Liver (tissue), 9 donors: ENCODE results near the gene OR4C16. TPM values are rescaled to one million over a fixed set of nuclear protein-coding genes. Genes with fewer than 3 reads are reported as not detected.

Source experiments
- DNase-seq: peaks from one replicate; pipeline ENCODE4 v3.0.0-alpha.2; 2017; ENCODE audit warnings: low spot score
- H3K27ac ChIP-seq, 2 donors: one replicate each; pipeline ENCODE4 v1.7.0; 2013; ENCODE audit warnings: inconsistent platforms in 2 of 2, low read length in 2 of 2, control low read depth in 1 of 2, low read depth in 1 of 2, mild to moderate bottlenecking in 1 of 2
- H3K27me3 ChIP-seq, 4 donors: one replicate each; pipeline versions ENCODE4 v1.6.1 to v1.7.0; 2013; ENCODE audit warnings: low read length in 3 of 4, inconsistent platforms in 1 of 4, mild to moderate bottlenecking in 1 of 4, moderate library complexity in 1 of 4; ENCODE audit not compliant: control insufficient read depth in 4 of 4, insufficient read depth in 4 of 4
- H3K36me3 ChIP-seq, 4 donors: one replicate each; pipeline versions ENCODE4 v1.6.1 to v1.7.0; 2013; ENCODE audit warnings: low read length in 3 of 4, mild to moderate bottlenecking in 3 of 4, low read depth in 1 of 4, moderate library complexity in 1 of 4; ENCODE audit not compliant: control insufficient read depth in 4 of 4, insufficient read depth in 3 of 4
- H3K4me1 ChIP-seq, 4 donors: one replicate each; pipeline versions ENCODE4 v1.6.1 to v1.7.0; 2013; ENCODE audit warnings: low read length in 3 of 4, mild to moderate bottlenecking in 3 of 4, moderate library complexity in 1 of 4; ENCODE audit not compliant: control insufficient read depth in 4 of 4, insufficient read depth in 4 of 4
- H3K4me3 ChIP-seq, 3 donors: one replicate each; pipeline versions ENCODE4 v1.6.1 to v1.7.0; 2013; ENCODE audit warnings: low read length in 3 of 3, control low read depth in 1 of 3, low read depth in 1 of 3, mild to moderate bottlenecking in 1 of 3
- H3K9ac ChIP-seq, 2 donors: one replicate each; pipeline ENCODE4 v1.7.0; 2013; ENCODE audit warnings: low read length in 2 of 2, mild to moderate bottlenecking in 2 of 2, moderate library complexity in 2 of 2, control low read depth in 1 of 2, low read depth in 1 of 2
- H3K9me3 ChIP-seq, 4 donors: one replicate each; pipeline versions ENCODE4 v1.6.1 to v1.7.0; 2013; ENCODE audit warnings: low read length in 3 of 4; ENCODE audit not compliant: control insufficient read depth in 4 of 4
- EGR1 ChIP-seq, 2 donors: IDR thresholded peaks; 2 replicates each; pipeline ENCODE4 v1.6.1; 2016 to 2018; ENCODE audit warnings: antibody characterized with exemption in 2 of 2, low read depth in 2 of 2
- FOXA1 ChIP-seq: IDR thresholded peaks from 2 replicates; pipeline ENCODE4 v1.6.1; 2016; ENCODE audit warnings: antibody characterized with exemption
- FOXA2 ChIP-seq: IDR thresholded peaks from 2 replicates; pipeline ENCODE4 v1.6.1; 2016; ENCODE audit warnings: antibody characterized with exemption
- GABPA ChIP-seq, 2 donors: IDR thresholded peaks in 1 of 2; conservative IDR thresholded peaks in 1 of 2; 2 replicates each; pipeline ENCODE4 v1.6.1; 2016; ENCODE audit warnings: antibody characterized with exemption in 2 of 2, mild to moderate bottlenecking in 1 of 2, moderate library complexity in 1 of 2
- HNF4A ChIP-seq, 2 donors: conservative IDR thresholded peaks; 2 replicates each; pipeline ENCODE4 v1.6.1; 2016; ENCODE audit warnings: antibody characterized with exemption in 2 of 2, mild to moderate bottlenecking in 2 of 2
- HNF4G ChIP-seq: IDR thresholded peaks from 2 replicates; pipeline ENCODE4 v1.6.1; 2016; ENCODE audit warnings: antibody characterized with exemption
- JUND ChIP-seq, 2 donors: IDR thresholded peaks; 2 replicates each; pipeline ENCODE4 v1.6.1; 2016; ENCODE audit warnings: antibody characterized with exemption in 2 of 2
- NR2F2 ChIP-seq: IDR thresholded peaks from 2 replicates; pipeline ENCODE4 v1.6.1; 2016; ENCODE audit warnings: antibody characterized with exemption
- RXRA ChIP-seq, 2 donors: IDR thresholded peaks; 2 replicates each; pipeline ENCODE4 v1.6.1; 2017 to 2018; ENCODE audit warnings: antibody characterized with exemption in 2 of 2, mild to moderate bottlenecking in 1 of 2
- SP1 ChIP-seq: IDR thresholded peaks from 2 replicates; pipeline ENCODE4 v1.6.1; 2018; ENCODE audit warnings: antibody characterized with exemption, mild to moderate bottlenecking
- TAF1 ChIP-seq: conservative IDR thresholded peaks from 2 replicates; pipeline ENCODE4 v1.6.1; 2016; ENCODE audit warnings: antibody characterized with exemption, mild to moderate bottlenecking
- YY1 ChIP-seq: IDR thresholded peaks from 2 replicates; pipeline ENCODE4 v1.6.1; 2016; ENCODE audit warnings: antibody characterized with exemption, mild to moderate bottlenecking
- WGBS: extraction: QIAGEN DNeasy Blood & Tissue Kit; methylation state at CpG from one replicate; pipeline ENCODE4 v1.1.7; 2013; 5-methylcytosine and 5-hydroxymethylcytosine counted together
- polyA plus RNA-seq, 2 donors: library from polyadenylated mRNA; stranded (reverse) in 1 of 2; unstranded in 1 of 2; fragments of 200-250 nt in 1 of 2; fragments of >200 nt in 1 of 2; fragmentation: Nextera tagmentation in 1 of 2; extraction: Ambion mirVana in 1 of 2; gene quantifications; one replicate each; pipeline versions ENCODE4 v1.2.1 to v1.2.3, GENCODE V29; 2013 to 2015
- total RNA-seq, 2 donors: library from RNA; depleted of rRNA; stranded (reverse); fragments of >200 nt; gene quantifications; one replicate each; pipeline ENCODE4 v1.2.3, GENCODE V29; 2014
- TF ChIP-seq, protein P1 (sequence below): fragments of 150-350 bp; IDR thresholded peaks from 2 replicates; pipeline ENCODE4 v1.5.1; 2017; ENCODE audit warnings: improper control_type of control experiment, low read depth, low read length; ENCODE audit not compliant: missing input control
- TF ChIP-seq, protein P2 (sequence below): IDR thresholded peaks from 2 replicates; pipeline ENCODE4 v1.6.1; 2016; ENCODE audit warnings: antibody characterized with exemption
- TF ChIP-seq, protein P3 (sequence below): IDR thresholded peaks from 2 replicates; pipeline ENCODE4 v1.6.1; 2016; ENCODE audit warnings: antibody characterized with exemption
- TF ChIP-seq, protein P4 (sequence below): IDR thresholded peaks from 2 replicates; pipeline ENCODE4 v1.6.1; 2016; ENCODE audit warnings: antibody characterized with exemption, mild to moderate bottlenecking
- donor health status: healthy.
- donor health status: healthy.
- donor health status: healthy.
- donor health status: healthy.
- donor health status: healthy.

The OR4C16 gene
- total RNA-seq (not detected), polyA plus RNA-seq (not detected)

- no peaks in the 10 kb centered on the region for H3K4me1 ChIP-seq
- H3K4me3 ChIP-seq: no peak within 1 kb of the TSS
- WGBS: 57% methylated on average over 3 of the region's 3 CpGs
- no peak within 1 kb of the TSS for H3K9ac ChIP-seq
- H3K36me3 ChIP-seq: no peaks in the 10 kb centered on the region
- H3K27ac ChIP-seq: no peak within 1 kb of the TSS
- peaks cover 0 to 5% (median 0%) of the 10 kb centered on the region in 4 donors for H3K9me3 ChIP-seq
- no peaks in the 10 kb centered on the region for H3K27me3 ChIP-seq
- no peak for TF ChIP-seq JUND (IDR thresholded peaks at IDR 0.05)
- TF ChIP-seq HNF4A (conservative IDR thresholded peaks at IDR 0.05): no peak
- TF ChIP-seq TAF1: no peak
- no peak for TF ChIP-seq HNF4G
- TF ChIP-seq, protein P1, sequence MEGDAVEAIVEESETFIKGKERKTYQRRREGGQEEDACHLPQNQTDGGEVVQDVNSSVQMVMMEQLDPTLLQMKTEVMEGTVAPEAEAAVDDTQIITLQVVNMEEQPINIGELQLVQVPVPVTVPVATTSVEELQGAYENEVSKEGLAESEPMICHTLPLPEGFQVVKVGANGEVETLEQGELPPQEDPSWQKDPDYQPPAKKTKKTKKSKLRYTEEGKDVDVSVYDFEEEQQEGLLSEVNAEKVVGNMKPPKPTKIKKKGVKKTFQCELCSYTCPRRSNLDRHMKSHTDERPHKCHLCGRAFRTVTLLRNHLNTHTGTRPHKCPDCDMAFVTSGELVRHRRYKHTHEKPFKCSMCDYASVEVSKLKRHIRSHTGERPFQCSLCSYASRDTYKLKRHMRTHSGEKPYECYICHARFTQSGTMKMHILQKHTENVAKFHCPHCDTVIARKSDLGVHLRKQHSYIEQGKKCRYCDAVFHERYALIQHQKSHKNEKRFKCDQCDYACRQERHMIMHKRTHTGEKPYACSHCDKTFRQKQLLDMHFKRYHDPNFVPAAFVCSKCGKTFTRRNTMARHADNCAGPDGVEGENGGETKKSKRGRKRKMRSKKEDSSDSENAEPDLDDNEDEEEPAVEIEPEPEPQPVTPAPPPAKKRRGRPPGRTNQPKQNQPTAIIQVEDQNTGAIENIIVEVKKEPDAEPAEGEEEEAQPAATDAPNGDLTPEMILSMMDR: no peak
- no peak for TF ChIP-seq GABPA (IDR thresholded peaks at IDR 0.05 in 1 of 2, conservative IDR thresholded peaks at IDR 0.05 in 1 of 2)
- TF ChIP-seq, protein P2, sequence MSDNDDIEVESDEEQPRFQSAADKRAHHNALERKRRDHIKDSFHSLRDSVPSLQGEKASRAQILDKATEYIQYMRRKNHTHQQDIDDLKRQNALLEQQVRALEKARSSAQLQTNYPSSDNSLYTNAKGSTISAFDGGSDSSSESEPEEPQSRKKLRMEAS: no peak
- no peak for TF ChIP-seq YY1
- TF ChIP-seq, protein P3, sequence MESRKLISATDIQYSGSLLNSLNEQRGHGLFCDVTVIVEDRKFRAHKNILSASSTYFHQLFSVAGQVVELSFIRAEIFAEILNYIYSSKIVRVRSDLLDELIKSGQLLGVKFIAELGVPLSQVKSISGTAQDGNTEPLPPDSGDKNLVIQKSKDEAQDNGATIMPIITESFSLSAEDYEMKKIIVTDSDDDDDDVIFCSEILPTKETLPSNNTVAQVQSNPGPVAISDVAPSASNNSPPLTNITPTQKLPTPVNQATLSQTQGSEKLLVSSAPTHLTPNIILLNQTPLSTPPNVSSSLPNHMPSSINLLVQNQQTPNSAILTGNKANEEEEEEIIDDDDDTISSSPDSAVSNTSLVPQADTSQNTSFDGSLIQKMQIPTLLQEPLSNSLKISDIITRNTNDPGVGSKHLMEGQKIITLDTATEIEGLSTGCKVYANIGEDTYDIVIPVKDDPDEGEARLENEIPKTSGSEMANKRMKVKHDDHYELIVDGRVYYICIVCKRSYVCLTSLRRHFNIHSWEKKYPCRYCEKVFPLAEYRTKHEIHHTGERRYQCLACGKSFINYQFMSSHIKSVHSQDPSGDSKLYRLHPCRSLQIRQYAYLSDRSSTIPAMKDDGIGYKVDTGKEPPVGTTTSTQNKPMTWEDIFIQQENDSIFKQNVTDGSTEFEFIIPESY: no peak
- no peak for TF ChIP-seq SP1
- TF ChIP-seq RXRA (IDR thresholded peaks at IDR 0.05): no peak
- no peak for TF ChIP-seq FOXA1
- TF ChIP-seq NR2F2: no peak
- TF ChIP-seq, protein P4, sequence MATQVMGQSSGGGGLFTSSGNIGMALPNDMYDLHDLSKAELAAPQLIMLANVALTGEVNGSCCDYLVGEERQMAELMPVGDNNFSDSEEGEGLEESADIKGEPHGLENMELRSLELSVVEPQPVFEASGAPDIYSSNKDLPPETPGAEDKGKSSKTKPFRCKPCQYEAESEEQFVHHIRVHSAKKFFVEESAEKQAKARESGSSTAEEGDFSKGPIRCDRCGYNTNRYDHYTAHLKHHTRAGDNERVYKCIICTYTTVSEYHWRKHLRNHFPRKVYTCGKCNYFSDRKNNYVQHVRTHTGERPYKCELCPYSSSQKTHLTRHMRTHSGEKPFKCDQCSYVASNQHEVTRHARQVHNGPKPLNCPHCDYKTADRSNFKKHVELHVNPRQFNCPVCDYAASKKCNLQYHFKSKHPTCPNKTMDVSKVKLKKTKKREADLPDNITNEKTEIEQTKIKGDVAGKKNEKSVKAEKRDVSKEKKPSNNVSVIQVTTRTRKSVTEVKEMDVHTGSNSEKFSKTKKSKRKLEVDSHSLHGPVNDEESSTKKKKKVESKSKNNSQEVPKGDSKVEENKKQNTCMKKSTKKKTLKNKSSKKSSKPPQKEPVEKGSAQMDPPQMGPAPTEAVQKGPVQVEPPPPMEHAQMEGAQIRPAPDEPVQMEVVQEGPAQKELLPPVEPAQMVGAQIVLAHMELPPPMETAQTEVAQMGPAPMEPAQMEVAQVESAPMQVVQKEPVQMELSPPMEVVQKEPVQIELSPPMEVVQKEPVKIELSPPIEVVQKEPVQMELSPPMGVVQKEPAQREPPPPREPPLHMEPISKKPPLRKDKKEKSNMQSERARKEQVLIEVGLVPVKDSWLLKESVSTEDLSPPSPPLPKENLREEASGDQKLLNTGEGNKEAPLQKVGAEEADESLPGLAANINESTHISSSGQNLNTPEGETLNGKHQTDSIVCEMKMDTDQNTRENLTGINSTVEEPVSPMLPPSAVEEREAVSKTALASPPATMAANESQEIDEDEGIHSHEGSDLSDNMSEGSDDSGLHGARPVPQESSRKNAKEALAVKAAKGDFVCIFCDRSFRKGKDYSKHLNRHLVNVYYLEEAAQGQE: no peak
- no peak for TF ChIP-seq FOXA2
- TF ChIP-seq EGR1 (IDR thresholded peaks at IDR 0.05; ENCODE audit: low read depth in 2 of 2): no peak
- no peak for DNase-seq
Observed at GRCh38 chr11:55571828-55572227, at the start of gene OR4C16. TSS of gene OR4C16 (plus strand) at chr11:55572128. CDS start at chr11:55572128, 0 bp downstream.

DNA sequence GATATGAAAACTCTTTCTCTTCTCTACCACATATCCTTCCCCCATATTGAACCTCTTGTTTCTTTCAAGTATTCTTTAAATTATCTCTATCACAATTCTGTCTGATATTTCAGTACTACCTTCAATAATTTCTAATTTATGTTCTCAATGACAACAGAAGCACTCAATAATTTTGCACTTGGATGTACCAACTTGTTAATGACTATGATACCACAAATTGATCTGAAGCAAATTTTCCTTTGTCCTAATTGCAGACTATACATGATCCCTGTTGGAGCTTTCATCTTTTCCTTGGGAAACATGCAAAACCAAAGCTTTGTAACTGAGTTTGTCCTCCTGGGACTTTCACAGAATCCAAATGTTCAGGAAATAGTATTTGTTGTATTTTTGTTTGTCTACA lies 17.8 kb upstream of the OR4C16 start, which contains the start of gene OR4C15:
TSS of gene OR4C15 (plus strand) at position 301 of the 400 bp plus-strand sequence. CDS start at position 301, 0 bp downstream.
- no peak within 1 kb of the TSS for H3K9ac ChIP-seq
- no peak for DNase-seq
- no peak within 1 kb of the TSS for H3K27ac ChIP-seq
- no peaks in the 10 kb centered on the region for H3K27me3 ChIP-seq
- TF ChIP-seq RXRA (IDR thresholded peaks at IDR 0.05) (no peak), EGR1 (IDR thresholded peaks at IDR 0.05; ENCODE audit: low read depth in 2 of 2) (no peak), TAF1 (no peak), FOXA1 (no peak), FOXA2 (no peak), HNF4G (no peak), YY1 (no peak)
- no peak within 1 kb of the TSS for H3K4me3 ChIP-seq
- H3K36me3 ChIP-seq: no peaks in the 10 kb centered on the region
- no peaks in the 10 kb centered on the region for H3K4me1 ChIP-seq
- H3K9me3 ChIP-seq: peaks cover 0 to 3% (median 1%) of the 10 kb centered on the region in 4 donors
